Stimulated activated CD4-positive, alpha-beta T cell treated with anti-CD3 and anti-CD28 coated beads, TNF-alpha, amount 100 ng/mL, for 1 hour (primary cell): ENCODE measurements around the gene CLDN11.

Experiments
- DNase-seq, 3 donors: peaks; one replicate each; pipeline ENCODE4 v3.0.0-alpha.2; 2020; ENCODE audit warnings: low read depth in 3 of 3, low spot score in 1 of 3

Gene CLDN11

GRCh38 chr3:170470063-170471016, 51.7 kb downstream of the CLDN11 start:
- no peak for DNase-seq

- no peak for DNase-seq
These were observed 52.5 kb downstream of the CLDN11 start for GRCh38 chr3:170471149-170471548.

- DNase-seq: no peak
These were observed 54.7 kb downstream of the CLDN11 start for GRCh38 chr3:170473358-170473757.

- DNase-seq: no peak
These were observed 56.5 kb downstream of the CLDN11 start for GRCh38 chr3:170475092-170475685.

- no peak for DNase-seq
These were observed 57.6 kb downstream of the CLDN11 start for GRCh38 chr3:170476291-170476690.

GRCh38 chr3:170477395-170477794, 58.7 kb downstream of the CLDN11 start:
- no peak for DNase-seq

GRCh38 chr3:170480111-170480510, 61.4 kb downstream of the CLDN11 start:
- DNase-seq: no peak

GRCh38 chr3:170482199-170482598, 63.5 kb downstream of the CLDN11 start:
- no peak for DNase-seq

GRCh38 chr3:170483485-170484262, 65.0 kb downstream of the CLDN11 start:
- DNase-seq: no peak
